Activated naive CD4-positive, alpha-beta T cell treated with Interleukin-2 at 50 U/mL for 16 hours (primary cell): ENCODE data around the gene ZMAT1.
"Not testable (repeated sequence)": the region's sequence is repeated elsewhere in the genome, so short reads cannot be mapped to it uniquely, and the experiment has no call there.

ENCODE experiments used
- DNase-seq: peaks from one replicate; pipeline ENCODE4 v3.0.0-alpha.2; 2020

Gene ZMAT1

DNA sequence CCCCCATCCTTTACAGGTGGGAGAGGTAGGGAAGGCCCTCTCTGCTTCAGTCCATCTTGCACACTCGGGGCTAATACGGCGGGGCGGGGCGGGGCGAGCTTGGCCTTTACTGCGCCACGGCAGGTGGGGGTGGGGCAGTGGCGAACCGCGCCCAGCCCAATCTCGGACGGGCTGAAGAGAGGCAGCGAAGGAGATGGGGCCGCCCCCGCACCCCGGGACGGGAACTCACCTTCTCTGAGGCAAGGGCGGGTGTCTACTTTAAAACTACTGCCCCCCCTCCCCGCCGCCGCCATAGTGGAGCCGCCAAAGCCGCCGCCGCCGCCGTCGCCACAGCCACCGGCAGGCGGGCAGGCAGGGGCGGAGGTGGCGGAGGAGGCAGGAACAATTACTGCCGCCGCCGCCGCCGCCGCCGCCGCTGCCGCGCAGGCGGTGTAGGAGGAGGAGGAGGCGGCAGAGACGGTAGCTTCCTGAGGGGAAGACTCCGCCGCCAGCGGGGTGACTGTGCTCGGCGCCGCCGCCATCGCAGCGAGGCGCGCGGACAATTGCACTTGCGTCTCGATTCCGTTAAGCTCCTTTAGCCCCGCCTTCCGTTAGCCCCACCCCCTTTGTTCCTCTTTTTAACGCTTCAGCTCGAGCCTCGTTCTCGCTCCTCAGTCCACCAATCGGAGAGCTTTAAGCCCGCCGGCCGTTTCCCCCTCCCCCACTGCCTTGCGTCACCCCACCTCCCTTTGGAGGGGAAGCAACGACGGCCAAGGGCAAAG is at the start of gene ZMAT1:
TSS of gene ZMAT1 (minus strand) at position 540 of the 761 bp plus-strand sequence. CDS start at position 521, 19 bp downstream.
- DNase-seq: peak; percentile 93

DNA sequence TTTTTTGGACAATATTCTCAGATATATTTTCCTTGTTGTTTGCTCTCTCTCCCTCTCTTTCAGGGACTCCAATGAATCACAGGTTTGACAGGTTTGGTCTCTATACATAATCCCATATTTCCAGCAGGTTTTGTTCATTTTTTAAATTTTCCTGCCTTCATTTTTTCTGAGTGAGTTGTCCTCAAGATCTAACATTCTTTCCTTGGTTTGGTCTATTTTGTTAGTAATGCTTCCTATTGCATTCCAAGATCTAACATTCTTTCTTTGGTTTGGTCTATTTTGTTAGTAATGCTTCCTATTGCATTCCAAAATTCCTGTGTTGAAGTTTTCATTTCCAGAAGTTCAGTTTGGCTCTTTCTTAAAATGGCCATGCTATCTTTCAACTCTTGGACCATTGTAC is 45.3 kb upstream of the ZMAT1 start:
- DNase-seq: no peak

DNA sequence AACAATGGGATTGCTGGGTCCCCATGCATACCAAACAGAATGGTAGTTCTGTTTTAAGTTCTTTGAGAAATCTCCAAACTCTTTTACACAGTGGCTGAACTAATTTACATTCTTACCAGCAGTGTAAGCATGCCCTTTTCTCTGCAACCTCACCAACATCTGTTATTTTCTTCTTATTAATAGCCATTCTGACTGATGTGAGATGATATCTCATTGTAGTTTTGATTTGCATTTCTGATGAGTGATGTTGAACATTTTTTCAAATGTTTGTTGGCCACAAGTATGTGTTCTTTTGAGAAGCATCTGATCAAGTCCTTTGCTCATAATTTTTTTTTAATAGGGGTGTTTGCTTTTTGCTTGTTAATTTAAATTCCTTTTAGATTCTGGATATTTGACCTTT is 41.2 kb upstream of the ZMAT1 start:
- no peak for DNase-seq

DNA sequence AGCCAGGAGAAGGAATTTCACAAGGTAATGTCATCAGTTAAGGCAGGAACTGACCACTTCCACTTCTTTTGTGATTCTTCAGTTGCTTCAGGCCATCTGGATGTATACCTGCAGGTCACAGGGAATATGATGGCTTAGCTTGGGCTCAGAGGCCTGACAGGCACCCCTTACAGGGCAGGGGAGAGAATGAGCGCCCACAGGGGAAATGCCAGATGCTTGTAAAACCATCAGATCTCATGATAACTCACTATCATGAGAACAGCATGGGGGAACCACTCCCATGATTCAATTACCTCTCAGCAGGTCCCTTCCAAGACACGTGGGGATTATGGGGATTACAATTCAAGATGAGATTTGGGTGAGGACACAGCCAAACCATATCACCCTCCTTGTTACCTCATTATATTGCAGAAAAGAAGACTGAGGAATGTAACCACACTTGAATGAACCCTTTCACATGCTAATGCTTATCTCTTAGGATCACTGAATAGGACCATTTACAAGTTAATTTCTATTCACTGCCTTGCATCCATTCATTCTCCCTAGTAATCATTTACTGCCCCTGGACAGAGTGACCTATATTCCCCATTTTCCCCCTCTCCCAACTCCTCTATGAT is 33.2 kb upstream of the ZMAT1 start:
- not testable (repeated sequence) for DNase-seq

DNA sequence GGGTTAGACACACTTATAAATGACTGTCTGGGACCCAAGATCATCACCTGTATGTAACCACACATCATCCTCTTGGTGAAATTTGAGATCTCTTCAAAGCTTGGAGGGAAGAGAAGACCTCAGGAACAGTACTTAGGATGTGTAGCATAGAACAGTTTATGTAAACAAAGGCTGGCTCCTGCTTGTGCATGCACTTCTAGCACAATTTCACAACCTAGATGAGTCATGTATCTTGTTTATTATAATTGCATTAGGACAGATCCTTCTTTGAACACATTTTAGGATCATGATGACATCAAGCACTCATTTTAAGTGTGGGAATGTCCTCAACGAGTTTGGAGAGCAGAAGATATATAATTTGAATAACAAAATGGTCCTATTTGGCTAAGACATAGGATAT is 26.3 kb upstream of the ZMAT1 start:
- no peak for DNase-seq

DNA sequence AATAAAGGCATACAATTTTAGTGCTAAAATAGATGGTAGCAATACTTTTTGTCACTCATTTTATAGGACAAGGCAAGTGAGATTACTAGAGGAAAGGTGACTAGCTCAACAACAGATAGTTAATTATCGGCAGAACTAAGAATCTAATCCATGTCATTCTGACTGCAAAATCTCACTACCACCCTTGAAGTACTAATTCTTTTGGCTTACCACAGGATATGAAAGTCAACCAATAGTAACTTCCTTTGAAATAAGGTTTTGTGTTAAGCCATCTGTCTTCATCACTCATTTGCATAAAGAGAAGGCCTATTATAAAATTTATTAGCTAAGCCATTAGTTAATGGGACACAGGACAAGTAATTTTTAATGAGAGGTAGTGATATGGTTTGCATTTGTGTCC is 25.3 kb upstream of the ZMAT1 start:
- DNase-seq: no peak

DNA sequence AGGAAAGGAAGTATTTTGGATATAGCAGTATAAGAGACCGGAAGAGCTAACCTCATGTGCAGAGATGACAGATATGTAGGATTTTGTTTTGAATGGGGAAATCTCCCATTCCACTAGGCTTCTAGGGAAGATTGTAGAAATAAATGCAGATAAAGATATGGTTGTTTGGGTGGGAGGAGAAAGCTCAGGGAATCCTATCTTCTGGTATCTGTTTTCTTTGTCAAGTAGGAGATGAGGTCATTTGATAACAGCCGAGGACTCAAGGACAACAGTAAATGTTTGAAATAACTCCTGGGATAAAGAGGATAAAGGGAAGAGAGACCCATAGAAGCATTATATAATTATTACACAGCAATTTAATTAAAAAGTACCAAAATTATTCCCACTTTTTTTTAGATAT is 24.7 kb upstream of the ZMAT1 start:
- no peak for DNase-seq

DNA sequence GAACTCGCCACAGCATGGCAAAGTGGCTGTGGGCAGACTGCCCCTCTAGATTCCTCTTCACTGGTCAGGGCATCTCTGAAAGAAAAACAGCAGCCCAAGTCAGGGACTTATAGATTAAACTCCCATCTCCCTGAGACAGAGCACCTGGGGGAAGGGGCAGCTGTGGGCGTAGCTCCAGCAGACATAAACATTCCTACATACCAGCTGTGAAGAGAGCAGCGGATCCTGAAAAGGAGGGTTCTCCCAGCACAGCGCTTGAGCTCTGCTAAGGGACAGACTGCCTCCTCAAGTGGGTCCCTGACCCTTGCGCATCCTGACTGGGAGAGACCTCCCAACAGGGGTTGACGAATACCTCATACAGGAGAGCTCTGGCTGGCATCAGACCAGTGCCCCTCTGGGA is 18.8 kb upstream of the ZMAT1 start:
- no peak for DNase-seq

DNA sequence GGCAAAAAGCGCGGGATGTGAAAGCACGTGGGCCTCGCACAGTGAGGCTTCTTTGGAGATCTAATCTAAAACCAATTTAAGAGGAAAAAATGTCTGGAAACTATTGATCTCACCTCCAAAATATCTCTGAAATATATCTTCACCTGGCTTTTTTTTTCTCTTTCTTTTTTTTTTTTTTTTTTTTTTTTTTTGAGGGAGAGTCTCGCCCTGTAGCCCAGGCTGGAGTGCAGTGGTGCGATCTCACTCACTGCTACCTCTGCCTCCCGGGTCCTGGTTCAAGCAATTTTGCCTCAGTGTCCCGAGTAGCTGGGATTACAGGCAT is 383 bp upstream of the ZMAT1 start:
- no peak for DNase-seq

DNA sequence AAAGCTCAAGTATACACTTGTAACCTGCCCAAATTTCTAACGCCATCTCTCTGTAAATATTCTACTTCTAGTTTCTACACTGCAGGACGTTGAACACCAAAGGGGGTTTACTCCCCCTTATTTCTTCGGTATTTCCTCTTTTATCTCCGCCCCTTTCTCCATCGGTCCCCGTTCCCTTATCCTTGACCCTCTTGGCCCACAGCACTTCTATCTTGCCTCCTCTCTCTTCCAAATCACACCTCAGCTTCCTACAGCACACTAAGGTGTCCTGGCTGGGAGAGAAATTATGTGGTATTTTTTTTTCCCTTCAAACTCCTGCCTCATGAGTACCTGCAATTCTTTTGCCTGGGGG is 715 bp downstream of the ZMAT1 start:
- no peak for DNase-seq

DNA sequence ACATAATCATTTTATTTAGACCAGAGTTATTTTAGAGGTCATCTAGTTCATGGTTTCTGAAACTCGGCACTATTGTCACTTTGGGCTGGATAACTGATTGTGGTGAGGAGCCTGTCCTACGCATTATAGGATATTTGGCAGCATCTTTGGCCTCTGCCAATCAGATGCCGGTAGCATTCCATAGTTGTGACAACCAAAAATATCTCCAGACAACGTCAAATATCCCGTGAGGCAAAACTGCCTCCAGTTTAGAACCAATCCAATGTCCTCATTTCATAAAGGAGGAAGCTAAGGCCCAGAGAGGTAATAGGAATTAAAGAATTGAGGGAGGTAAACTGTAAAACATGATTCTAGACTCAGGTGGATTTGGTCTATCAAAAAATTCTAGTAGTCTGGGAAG is 6.1 kb downstream of the ZMAT1 start:
- DNase-seq: no peak

DNA sequence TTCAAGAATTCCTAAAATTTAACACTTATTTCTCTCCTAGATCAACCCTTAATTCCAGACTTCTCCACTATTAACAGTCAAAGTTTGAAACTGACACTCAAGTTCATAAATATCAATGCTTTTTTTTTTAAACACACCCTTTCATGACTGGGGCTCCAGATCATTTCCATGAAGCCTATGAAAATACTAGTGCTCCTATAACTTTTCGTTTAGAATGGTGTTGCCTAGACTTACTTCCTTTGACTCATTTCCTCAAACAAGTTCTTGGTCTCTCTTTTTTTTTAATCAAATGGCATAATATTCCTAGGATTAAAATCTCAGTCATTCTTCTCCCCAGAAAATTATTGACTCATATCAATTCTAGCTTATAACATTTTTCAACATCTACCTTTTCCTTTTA is 13.1 kb downstream of the ZMAT1 start:
- DNase-seq: no peak

DNA sequence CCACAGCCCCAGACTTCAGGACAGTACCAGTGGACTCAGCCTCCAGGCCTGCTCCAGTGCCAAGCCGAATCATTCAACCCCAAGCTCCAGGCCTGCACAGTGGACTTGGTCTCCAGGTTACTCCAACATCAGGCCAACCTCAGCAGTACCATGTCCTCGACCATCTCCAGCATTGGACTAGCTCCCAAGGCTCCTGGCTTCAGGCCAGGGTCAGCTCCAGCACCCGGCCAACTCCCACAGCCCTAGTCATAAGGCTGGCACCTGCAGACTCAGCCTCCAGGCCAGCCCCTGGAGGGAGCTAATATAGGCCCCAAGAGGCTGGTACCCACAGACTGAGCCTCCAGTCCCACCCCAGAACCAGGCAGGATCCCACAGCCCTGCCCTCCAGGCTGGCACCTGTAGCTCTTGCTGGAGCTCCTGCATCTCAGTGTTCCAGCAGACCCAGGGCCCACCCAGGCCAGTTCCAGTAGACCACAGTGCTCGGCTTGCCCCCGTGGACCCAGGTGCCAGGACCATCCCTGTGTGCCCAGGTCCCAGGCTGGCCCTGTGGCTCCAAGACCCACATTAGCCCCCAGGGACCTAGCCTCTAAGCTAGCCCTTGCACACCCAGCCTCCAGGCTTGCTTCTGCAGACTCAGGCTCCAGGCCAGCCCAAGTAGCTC is 25.6 kb downstream of the ZMAT1 start:
- DNase-seq: no peak

DNA sequence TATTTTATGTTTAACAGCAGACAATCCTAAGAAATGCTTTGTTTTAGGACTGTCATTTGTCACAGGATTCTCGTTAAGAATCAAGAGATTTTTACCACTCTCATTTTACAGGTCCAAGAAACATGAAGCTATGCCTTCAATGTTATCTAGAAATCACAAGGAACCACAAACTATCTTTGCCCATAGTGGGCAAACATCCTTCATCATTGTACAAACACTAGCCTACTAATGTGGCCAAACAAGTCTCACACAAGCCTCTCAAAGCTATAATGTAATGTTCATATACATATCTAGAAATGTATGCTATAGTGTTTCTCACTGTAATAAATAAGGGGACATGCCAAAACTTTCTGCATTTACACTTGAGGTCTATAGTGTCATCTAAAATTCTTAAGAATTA is 26.8 kb downstream of the ZMAT1 start:
- DNase-seq: no peak
